GM21423 (cell line): Measurements from ENCODE around the gene OR2A5.
"Not testable (repeated sequence)": the region's sequence is repeated elsewhere in the genome, so short reads cannot be mapped to it uniquely, and the experiment has no call there.

Experiments used
- ATAC-seq: cut with Tn5 transposase; IDR thresholded peaks from one replicate; pipeline ENCODE4 v1.9.1; 2021; ENCODE audit warnings: mild to moderate bottlenecking, moderate library complexity; ENCODE audit not compliant: unreplicated experiment

The OR2A5 gene

DNA sequence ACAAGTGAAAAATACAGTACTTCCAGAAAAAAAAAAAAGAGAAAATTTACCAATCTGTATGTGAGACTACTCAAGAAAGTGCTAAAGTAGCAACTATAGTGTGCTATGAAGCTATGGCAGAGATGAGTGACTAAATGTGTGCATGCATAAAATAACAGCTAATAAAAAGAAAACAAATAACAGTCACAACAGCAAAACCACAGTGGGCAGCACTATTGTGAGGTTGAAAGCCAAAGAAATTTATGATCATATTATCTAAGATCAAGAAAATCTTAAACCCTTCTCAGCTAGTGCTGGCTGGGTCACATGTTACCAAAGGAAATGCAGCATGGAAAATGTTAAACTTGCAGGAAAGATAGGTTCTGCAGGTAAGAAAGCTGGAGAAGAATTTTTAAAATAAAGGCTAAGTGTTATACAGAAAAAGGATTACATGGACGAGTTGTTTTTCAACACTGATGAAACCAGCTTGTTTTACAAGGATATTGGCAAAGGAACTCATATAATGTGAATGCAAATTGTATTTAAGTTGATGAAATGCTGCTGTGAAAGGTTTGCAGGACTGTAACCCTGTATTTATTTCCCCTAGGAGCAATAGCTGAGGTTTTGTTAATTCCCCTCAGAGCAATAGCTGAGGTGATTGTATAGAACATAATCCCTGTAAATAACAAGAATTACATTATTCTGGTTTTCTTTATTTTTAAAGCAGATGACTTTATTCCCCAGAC, 15.6 kb upstream of the OR2A5 start:
- no peak for ATAC-seq

DNA sequence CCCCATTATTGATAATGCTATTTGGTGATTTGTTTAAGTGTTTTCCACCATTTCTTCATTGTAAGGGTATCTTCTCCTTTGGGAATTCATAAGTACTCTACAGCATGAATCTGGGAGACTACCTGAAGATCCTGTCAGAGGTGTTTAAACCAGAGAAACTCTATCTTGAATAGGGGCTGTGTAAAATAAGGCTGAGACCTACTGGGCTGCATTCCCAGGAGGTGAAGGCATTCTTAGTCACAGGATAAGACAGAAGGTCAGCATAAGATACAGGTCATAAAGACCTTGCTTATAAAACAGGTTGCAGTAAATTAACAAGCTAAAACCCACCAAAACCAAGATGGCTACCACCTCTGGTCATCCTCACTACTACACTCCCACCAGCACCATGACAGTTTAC, 13.4 kb upstream of the OR2A5 start:
- no peak for ATAC-seq

DNA sequence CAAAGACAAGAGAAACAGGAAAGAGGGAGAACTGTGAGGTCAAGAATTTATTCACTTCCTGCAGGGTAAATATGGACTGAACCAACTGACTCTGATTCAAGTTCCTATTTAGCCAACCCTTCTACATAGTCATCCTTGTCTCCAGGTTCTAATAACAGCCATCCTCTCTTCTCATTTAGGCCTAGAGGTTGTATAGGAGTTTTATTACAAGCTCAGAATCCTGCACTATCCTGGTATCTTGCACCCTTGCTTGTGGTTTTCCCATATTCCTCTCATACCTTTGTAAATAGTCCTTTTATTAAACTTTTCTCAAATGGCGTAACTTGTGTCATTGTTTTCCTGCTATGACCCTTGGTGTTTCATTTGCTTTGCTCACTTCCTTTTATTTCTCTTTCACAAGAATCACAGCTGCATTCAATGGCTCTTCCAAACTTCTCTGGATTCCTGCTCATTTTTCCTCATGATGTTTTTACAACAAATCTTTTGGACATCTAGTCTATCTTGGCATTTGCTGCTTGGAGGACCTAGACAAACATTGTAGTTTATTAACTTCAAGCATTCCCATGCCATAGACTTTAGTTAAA, 12.4 kb upstream of the OR2A5 start:
- no peak for ATAC-seq

DNA sequence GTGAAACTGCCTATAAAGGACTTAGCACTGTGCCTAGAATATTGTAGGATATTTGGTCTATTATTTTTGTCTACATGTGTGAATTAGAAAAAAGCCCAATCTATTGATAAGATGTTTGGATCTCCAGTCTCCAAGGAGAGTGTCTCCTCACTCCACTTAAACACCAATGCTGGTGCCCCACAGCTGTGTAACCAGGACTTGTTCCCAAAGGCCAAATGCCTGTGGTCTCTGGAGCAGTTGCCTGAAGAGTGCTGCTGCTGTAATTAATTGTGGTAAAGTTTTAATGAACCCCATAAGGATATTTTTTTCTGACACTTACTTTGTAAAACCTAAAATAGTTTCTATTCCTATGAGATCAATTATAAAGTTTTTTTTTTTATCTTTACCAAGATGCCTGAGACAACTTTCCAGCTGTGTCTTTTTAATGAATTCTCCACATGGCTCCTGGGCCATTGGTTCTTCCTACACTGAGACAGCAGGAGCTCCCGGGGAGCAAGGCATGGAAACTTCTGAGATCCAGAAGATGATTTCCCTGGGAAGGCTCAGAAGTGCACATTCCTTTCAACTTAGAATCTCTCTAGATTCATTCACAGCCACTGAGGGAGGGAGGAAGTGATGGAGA, 11.2 kb upstream of the OR2A5 start:
- ATAC-seq = no peak

DNA sequence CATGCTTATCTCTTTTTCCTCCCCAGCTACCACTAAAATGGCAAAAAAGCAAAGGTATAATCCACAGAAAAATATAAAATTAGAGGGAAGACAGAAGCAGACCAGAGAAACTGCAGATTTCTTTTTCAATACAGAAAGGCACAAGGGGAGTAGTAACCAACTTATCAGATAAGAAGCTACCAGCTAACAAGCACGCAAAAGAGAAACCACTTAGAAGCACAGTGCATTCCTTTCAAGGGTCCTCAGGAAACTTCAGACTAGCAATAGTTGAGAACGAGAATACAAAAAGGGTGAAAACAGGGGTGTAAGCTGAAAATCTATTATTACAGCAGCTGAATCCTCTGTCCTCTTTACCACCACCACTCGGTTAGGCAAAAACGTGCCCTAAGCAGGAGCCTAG, 9.9 kb upstream of the OR2A5 start:
- no peak for ATAC-seq

DNA sequence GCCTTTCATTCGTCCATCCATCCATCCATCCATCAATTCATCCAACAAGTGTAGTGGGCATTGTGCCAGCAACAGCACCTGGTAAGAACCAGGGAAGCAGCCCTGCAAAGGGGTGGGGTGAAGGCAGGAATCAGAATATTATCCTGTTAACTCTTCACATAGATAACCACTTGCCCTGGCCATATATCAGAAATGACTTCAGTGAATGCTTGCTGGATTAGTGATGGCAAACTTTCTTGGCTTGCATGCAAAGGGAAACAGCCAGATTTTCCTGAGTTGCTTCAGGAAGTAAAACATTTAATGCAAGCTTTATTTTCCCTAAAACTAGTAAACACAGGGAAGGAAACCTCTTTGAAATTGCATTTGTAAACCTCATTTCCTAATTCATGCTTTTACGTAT, 743 bp downstream of the OR2A5 start:
- ATAC-seq = no peak

DNA sequence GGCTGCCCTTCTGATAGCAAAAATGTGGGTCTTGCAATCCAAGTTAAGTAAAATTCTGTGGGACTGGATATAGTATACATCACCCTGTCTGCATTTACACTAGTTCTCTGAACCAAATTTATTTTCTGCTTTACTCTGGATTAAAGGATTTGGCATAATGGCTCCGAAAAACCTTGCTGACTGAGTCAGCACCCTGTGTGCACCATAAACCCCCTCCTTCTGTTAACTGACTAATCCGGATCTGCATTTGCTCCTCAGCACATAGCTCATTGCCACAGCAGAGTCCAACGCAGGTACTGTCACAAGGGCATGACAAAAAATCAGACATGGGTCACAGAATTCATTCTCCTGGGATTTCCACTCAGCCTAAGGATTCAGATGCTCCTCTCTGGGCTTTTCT, 1.3 kb downstream of the OR2A5 start:
- ATAC-seq = no peak

DNA sequence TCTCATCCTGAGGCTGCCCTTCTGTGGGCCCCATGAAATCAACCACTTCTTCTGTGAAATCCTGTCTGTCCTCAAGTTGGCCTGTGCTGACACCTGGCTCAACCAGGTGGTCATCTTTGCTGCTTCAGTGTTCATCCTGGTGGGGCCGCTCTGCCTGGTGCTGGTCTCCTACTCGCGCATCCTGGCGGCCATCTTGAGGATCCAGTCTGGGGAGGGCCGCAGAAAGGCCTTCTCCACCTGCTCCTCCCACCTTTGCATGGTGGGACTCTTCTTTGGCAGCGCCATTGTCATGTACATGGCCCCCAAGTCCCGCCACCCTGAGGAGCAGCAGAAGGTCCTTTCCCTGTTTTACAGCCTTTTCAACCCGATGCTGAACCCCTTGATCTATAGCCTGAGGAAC, 2.1 kb downstream of the OR2A5 start:
- not testable (repeated sequence) for ATAC-seq

DNA sequence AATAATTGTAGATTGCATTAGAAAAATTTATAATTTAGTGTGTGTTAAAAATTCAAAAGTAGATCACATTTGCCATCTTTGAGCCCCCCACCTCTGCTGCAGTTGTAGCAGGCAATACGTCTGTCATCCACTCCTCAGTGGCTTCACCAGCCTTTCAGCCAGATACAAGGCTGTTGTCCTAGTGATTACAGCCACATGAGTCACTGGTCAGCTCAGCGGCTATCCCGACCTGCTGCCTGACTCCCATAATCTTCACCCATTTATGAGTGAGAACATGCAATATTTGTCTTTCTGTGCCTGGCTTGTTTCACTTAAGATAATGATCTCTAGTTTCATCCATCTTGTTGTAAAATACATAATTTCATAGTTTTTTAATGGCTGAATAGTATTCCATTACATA, 9.2 kb downstream of the OR2A5 start:
- ATAC-seq = no peak

DNA sequence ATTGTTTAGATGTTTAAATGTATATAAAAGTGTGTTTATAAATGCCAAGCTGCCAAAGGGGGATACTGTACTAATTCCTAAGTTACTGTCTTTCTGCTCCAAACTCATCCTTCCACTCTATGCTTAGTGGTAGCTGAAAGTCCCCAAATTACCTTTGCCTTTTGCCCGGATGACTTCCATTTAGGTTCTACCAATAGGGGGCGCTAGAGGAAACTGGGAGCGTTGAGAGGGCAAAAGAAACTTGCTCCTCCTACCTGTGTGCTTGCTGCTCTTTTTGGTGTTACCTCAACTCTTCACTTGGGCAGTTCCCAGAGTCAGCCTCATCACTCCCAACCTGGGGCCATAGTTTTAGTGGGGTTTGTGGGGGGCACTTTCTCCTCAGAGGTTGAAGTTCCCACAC, 15.0 kb downstream of the OR2A5 start:
- no peak for ATAC-seq

DNA sequence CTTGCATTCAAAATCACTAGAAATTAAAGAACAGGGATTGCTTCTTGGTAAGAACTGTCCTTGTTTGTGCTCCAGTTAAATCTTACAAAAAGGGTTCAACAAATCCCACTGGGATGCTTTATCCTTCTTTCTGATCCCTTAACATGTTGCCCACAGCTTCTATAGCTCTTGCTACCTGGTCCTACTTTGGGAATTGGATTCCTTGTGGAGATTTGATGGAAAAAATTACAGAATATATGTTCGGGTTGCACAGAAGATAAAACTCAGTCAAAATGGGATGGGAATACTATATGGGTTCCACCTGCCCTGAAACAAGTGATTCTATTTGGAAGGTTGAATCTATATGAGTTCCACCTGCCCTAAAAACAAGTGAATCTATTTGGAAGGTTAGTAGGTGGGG, 20.8 kb downstream of the OR2A5 start, which contains the start of gene OR2A25:
TSS of gene OR2A25 (plus strand) at position 301 of the 400 bp plus-strand sequence. CDS start 4,409 bp downstream, outside the sequence.
- ATAC-seq = no peak

DNA sequence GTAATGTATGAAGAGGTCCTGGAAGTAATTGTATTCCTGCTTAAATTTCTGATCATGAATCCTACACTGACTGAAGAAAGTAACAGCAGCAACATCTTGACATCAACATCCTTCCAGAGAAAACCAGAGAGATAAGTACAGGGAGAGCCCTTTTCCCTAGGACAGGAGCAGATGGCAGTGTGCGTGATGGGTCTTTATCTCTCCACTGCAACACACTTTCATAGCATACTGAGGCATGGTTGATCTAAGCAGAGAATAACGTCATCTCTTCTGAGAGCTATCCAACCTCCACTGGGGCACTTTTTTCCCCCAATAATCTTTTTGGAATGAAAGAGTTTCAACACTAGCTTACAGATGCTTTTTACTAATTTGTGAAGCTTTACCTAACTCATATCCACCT, 21.2 kb downstream of the OR2A5 start:
- no peak for ATAC-seq

DNA sequence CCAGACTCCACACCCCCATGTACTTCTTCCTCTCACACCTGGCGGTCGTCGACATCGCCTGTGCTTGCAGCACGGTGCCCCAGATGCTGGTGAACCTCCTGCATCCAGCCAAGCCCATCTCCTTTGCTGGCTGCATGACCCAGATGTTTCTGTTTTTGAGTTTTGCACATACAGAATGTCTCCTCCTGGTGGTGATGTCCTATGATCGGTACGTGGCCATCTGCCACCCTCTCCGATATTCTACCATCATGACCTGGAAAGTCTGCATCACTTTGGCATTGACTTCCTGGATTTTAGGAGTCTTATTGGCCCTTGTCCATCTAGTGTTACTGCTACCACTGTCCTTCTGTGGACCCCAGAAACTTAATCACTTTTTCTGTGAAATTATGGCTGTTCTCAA, 25.6 kb downstream of the OR2A5 start:
- ATAC-seq = no peak

DNA sequence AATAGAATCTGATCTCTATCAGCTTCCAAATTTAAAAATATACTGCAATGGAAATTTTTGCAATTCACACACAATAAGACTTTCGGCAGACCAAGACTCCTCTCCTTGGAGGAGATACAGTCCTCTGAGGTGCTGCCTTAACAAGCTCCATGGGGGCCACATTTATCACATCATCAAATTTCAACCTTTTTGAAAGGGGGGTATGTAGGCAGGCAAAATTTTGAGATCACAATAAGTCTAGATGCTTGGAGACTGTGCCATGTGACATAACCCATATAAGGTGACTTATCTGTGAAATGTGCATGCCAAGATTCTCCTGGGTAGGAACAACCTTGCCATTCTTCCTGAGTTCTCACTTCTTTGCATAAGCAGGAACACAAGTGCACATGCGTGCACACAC, 37.2 kb downstream of the OR2A5 start, which contains the start of gene OR2A12:
TSS of gene OR2A12 (plus strand) at position 301 of the 400 bp plus-strand sequence. CDS start 8,830 bp downstream, outside the sequence.
- no peak for ATAC-seq

DNA sequence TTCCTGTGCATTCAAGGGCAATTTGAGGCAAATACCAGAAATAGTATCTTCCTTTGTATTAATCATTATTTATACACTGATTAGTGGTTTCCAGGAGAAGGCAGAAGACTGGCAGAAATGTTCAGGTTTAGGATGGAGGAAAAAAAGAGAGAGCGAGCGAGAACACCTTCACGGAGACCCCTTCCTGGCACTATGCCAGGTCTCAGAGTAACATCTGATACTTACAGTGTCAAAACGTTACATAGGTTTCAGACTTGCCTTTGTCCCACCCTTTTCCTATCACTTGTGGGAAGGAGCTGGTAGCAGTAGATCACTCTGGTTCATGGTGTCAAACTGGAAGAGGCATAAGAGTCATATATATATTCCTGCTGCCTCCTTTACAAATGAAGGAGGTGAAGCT, 38.0 kb downstream of the OR2A5 start:
- no peak for ATAC-seq

DNA sequence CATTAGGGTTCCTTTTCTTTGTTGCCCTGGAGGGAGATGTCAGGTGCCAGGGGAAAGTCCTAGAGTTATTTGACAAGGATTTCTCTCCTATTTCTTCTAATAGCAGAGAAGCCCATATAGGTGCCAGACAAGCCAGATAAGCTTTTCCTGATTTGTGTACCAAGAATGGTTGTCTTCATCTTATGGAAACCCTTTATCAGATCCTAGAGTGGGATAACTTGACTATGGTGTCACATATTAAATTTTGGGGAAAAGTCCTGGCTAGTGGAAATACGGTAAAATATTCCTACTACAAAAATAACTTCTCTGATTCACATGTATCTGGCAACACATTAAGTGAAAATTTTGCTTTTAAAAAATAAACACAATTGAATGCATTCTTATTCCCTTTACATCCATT, 38.5 kb downstream of the OR2A5 start:
- ATAC-seq = no peak

DNA sequence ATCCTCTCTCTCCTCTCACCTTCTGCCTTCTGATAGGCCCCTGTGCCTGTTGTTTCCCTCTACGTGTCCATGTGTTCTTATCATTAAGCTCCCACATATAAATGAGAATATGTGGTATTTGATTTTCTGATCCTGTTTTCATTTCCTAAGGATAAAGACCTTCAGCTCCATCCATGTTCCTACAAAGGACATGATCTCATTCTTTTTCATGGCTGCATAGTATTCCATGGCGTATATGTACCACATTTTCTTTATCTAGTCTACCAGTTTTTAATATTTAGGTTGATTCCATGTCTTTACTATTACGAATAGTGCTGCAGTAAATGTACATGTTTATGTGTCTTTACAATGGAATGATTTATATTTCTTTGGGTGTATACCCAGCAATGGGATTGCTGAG, 41.9 kb downstream of the OR2A5 start:
- ATAC-seq = no peak

DNA sequence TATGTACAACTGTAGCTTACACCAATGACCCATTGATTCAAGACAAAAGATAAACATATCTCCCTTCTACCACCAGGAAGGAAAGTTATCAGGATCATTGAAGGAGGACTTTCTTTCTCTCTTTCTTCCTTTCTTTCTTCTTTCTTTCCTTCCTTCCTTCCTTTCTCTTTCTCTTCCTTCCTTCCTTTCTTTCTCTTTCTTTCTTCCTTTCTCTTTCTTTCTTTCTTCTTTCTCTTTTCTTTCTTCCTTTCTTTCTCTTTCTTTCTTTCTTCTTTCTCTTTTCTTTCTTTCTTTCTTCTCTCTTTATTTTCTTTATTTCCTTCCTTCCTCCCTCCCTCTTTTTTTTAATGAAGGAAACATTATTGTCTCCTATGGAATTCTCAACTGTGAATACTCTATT, 50.0 kb downstream of the OR2A5 start:
- no peak for ATAC-seq

DNA sequence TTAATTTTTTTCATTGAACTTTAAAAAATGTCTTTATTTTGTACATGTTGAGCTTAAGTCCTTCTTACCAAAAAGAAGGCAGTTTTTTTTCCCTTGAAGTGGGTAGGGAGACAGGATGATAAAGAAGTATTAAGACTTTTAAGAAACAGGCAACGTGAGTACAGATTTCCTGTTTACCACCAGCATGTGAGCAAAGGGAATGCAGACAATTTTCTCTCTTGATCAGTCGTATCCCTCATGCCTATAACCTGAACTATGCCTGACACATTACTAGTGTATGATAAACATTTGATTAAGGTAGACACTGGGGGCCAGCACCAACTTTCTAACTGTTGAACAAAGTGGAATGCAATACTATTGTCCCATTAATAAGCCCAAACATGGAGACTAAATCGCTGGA, 51.9 kb downstream of the OR2A5 start:
- ATAC-seq = no peak

DNA sequence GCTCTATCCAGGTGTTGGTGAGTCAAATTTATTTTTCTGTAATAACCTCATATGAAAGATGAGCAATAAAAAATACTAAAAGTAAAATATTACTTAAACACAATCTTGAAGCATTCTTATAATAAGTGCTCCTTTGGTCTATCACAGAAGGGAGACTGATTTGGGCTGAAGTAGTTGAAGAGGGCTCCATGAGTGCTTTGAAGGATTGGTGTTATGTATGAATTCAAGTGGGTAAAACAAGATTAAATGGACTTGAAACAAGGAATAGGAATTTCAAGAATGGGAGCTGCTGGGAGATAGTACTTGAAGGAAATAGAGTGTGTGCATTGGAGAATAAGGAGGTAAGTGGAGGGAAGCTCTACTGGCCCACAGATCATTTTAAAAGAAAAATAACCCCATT, 53.3 kb downstream of the OR2A5 start:
- ATAC-seq = no peak

DNA sequence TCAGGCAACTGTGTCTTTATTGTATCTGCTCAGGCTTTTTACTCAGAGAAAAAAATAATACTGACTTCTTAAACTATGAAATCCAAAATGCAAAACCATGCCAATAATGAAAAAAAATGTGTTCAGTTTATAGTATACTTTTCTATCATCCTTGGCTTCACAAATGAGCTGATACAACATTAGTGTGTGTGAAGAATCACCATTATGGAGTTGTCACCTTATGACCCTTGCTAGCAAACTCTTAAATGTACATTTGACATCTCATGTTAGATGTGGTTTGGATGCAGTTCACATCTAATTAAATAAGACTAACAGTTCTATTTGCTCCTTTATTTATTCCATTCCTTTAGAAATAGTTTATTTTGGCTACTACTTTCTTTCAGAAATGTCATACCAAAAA, 56.5 kb downstream of the OR2A5 start:
- ATAC-seq = no peak
